Esophagus squamous epithelium (tissue), 4 donors: ENCODE data around the gene PTTG1.

Experiments
- CTCF ChIP-seq, 6 experiments: fragments of 450-650 bp in 4 of 6; fragments of 200-600 bp in 2 of 6; sonication (generic) in 2 of 6; IDR thresholded peaks; one replicate each; pipeline ENCODE4 v1.5.1; 2016 to 2019; ENCODE audit warnings: antibody characterized with exemption in 6 of 6, mild to moderate bottlenecking in 4 of 6, moderate library complexity in 4 of 6
- POLR2A ChIP-seq, 4 donors: fragments of 450-650 bp; IDR thresholded peaks; one replicate each; pipeline ENCODE4 v1.6.1; 2017; ENCODE audit warnings: antibody characterized with exemption in 4 of 4, mild to moderate bottlenecking in 4 of 4, moderate library complexity in 3 of 4

- TF ChIP-seq CTCF (IDR thresholded peaks at IDR 0.05) (no peak), POLR2A (IDR thresholded peaks at IDR 0.05) (no peak)
These were observed 35.6 kb downstream of the PTTG1 start for GRCh38 chr5:160457252-160457651.
